K562 (cell line): ENCODE results near the gene PELI3. TPM values are rescaled to one million over a fixed set of nuclear protein-coding genes. Genes with fewer than 3 reads are reported as not detected.

ENCODE experiments used
- ATAC-seq: fragments of 200-7000 bp; cut with Tn5 transposase; 3 replicates; pipeline ENCODE4 v1.9.1; 2020; ENCODE audit warnings: moderate library complexity
- BruUV-seq: library from RNA; stranded (reverse); fragments of 400-500 nt; replicated peaks from 2 replicates; lab custom pipeline; 2021; lab: Mats Ljungman, UMichigan
- CTCF ChIA-PET: fragments of 300-600 bp; formaldehyde crosslinking; extraction: SDS; loops from one replicate; lab custom pipeline; 2021; ENCODE audit warnings: low intra/inter-chr PET ratio; lab: Yijun Ruan, JAX
- POLR2A ChIA-PET: fragments of 300-600, 350-650 bp; sonication (Branson Sonifier 250); formaldehyde crosslinking; extraction: SDS; loops from one replicate; lab custom pipeline; 2021; ENCODE audit warnings: antibody characterized with exemption, inconsistent platforms; lab: Yijun Ruan, JAX
- DNase-seq, 4 experiments: peaks; one replicate each; pipeline versions ENCODE4 v3.0.0 to v3.0.0-alpha.2; 2011 to 2018; ENCODE audit warnings: low spot score in 3 of 4, mixed read lengths in 3 of 4; ENCODE audit errors: extremely low read depth in 1 of 4
- FAIRE-seq: peaks from 2 replicates; lab custom pipeline; 2011; peaks lifted over from hg19 to GRCh38; lab: Jason Lieb, UNC
- H2AFZ ChIP-seq: 2 replicates; pipeline ENCODE4 v1.6.0; 2011; ENCODE audit warnings: low read depth, low read length, control low read depth, inconsistent platforms
- H3K27ac ChIP-seq: fragments of 200-600 bp; 3 replicates; pipeline ENCODE4 v1.8.0; 2011; ENCODE audit warnings: low read depth, mild to moderate bottlenecking, control low read depth, inconsistent platforms, low read length, moderate library complexity, mixed read lengths; ENCODE audit errors: extremely low read depth
- H3K27me3 ChIP-seq, 2 experiments: fragments of 300-600 bp in 1 of 2; 2 replicates in 1 of 2; 3 replicates in 1 of 2; pipeline versions ENCODE4 v1.6.0 to v1.8.0; 2011; ENCODE audit warnings: inconsistent platforms in 2 of 2, low read length in 2 of 2, mild to moderate bottlenecking in 1 of 2, mixed read lengths in 1 of 2, moderate library complexity in 1 of 2; ENCODE audit not compliant: control insufficient read depth in 2 of 2, insufficient read depth in 2 of 2
- H3K36me3 ChIP-seq: fragments of 300-600 bp; 3 replicates; pipeline ENCODE4 v1.8.0; 2011; ENCODE audit warnings: mild to moderate bottlenecking, low read length, inconsistent platforms; ENCODE audit not compliant: control insufficient read depth, insufficient read depth
- H3K4me1 ChIP-seq, 2 experiments: fragments of 200-600 bp in 1 of 2; replicated peaks in 1 of 2; 2 replicates in 1 of 2; 3 replicates in 1 of 2; pipeline versions ENCODE4 v1.5.1 to v1.8.0; 2011; ENCODE audit warnings: inconsistent platforms in 2 of 2, low read length in 2 of 2, mild to moderate bottlenecking in 1 of 2, mixed read lengths in 1 of 2, moderate library complexity in 1 of 2; ENCODE audit not compliant: control insufficient read depth in 2 of 2, insufficient read depth in 2 of 2
- H3K4me2 ChIP-seq: 2 replicates; pipeline ENCODE4 v1.6.1; 2011; ENCODE audit warnings: low read length, control low read depth, inconsistent platforms, mixed read lengths; ENCODE audit not compliant: insufficient read depth
- H3K4me3 ChIP-seq: fragments of 200-600 bp; sonication (generic), shearing (Covaris generic); 2 replicates; pipeline ENCODE4 v1.5.1; 2016; ENCODE audit warnings: control low read depth, inconsistent platforms
- H3K79me2 ChIP-seq: fragments of 200-600 bp; 3 replicates; pipeline ENCODE4 v1.8.0; 2011; ENCODE audit warnings: low read length, inconsistent platforms; ENCODE audit not compliant: control insufficient read depth, insufficient read depth
- H3K9ac ChIP-seq, 2 experiments: 2 replicates each; pipeline versions ENCODE4 v1.6.0 to v1.6.1; 2011; ENCODE audit warnings: low read depth in 2 of 2, low read length in 2 of 2, control low read depth in 1 of 2, inconsistent platforms in 1 of 2, mild to moderate bottlenecking in 1 of 2, mixed read lengths in 1 of 2; ENCODE audit not compliant: insufficient read depth in 1 of 2
- H3K9me1 ChIP-seq: one replicate; pipeline ENCODE4 v1.6.0; 2011; ENCODE audit warnings: inconsistent platforms, mild to moderate bottlenecking, low read length, moderate library complexity; ENCODE audit not compliant: control insufficient read depth, insufficient read depth
- H3K9me3 ChIP-seq: replicated peaks from 2 replicates; pipeline ENCODE4 v1.5.1; 2011; ENCODE audit warnings: low read depth, low read length, inconsistent platforms; ENCODE audit not compliant: control insufficient read depth, insufficient read depth
- H4K20me1 ChIP-seq: replicated peaks from 2 replicates; pipeline ENCODE4 v1.6.1; 2011; ENCODE audit warnings: low read length, inconsistent platforms, mixed read lengths; ENCODE audit not compliant: control insufficient read depth, insufficient read depth
- CSDE1 ChIP-seq, 2 experiments: fragments of 450-650 bp; IDR thresholded peaks; 2 replicates each; pipeline ENCODE4 v1.6.1; 2016; ENCODE audit warnings: mild to moderate bottlenecking in 1 of 2
- E2F8 ChIP-seq: fragments of 450-650 bp; IDR thresholded peaks from 2 replicates; pipeline ENCODE4 v1.7.1; 2018; ENCODE audit warnings: mild to moderate bottlenecking, low read depth; ENCODE audit not compliant: partially characterized antibody
- HDGF ChIP-seq: fragments of 450-650 bp; IDR thresholded peaks from 2 replicates; pipeline ENCODE4 v1.6.1; 2016
- MTA2 ChIP-seq: fragments of 450-650 bp; IDR thresholded peaks from 2 replicates; pipeline ENCODE4 v1.6.1; 2016; ENCODE audit warnings: low read depth
- MYNN ChIP-seq, 2 experiments: sonication (generic); formaldehyde crosslinking in 1 of 2; IDR thresholded peaks; 2 replicates each; pipeline versions ENCODE4 v1.5.0 to v1.6.1; 2016 to 2020; ENCODE audit warnings: antibody characterized with exemption in 1 of 2, missing genetic modification reagents in 1 of 2
- OTX1 ChIP-seq: fragments of 450-650 bp; formaldehyde crosslinking; IDR thresholded peaks from 2 replicates; pipeline ENCODE4 v1.4.0; 2022; ENCODE audit warnings: mild to moderate bottlenecking
- RHOXF2B ChIP-seq: fragments of 250-450 bp; sonication (Bioruptor Pico); conservative IDR thresholded peaks from 2 replicates; pipeline ENCODE4 v1.5.1; 2021
- SMARCB1 ChIP-seq: IDR thresholded peaks from 2 replicates; pipeline ENCODE4 v1.6.1; 2011; ENCODE audit warnings: improper control_type of control experiment, low read depth; ENCODE audit not compliant: insufficient read length
- STAT5B ChIP-seq: fragments of 250-450 bp; sonication (Bioruptor Pico); IDR thresholded peaks from 2 replicates; pipeline ENCODE4 v1.8.0; 2021; ENCODE audit warnings: mild to moderate bottlenecking, inconsistent platforms
- XRCC4 ChIP-seq: IDR thresholded peaks from one replicate; pipeline ENCODE4 v1.6.1; 2011; ENCODE audit not compliant: insufficient read depth, insufficient read length; ENCODE audit errors: extremely low read depth
- YBX1 ChIP-seq: fragments of 450-650 bp; IDR thresholded peaks from 2 replicates; pipeline ENCODE4 v1.7.1; 2016; ENCODE audit warnings: mild to moderate bottlenecking
- ZNF124 ChIP-seq: sonication (generic); formaldehyde crosslinking; IDR thresholded peaks from 2 replicates; pipeline ENCODE4 v1.8.1; 2022; ENCODE audit warnings: missing genetic modification reagents
- ZNF184 ChIP-seq: sonication (generic); formaldehyde crosslinking; IDR thresholded peaks from 2 replicates; pipeline ENCODE4 v1.5.0; 2020; ENCODE audit warnings: missing genetic modification reagents
- ZNF274 ChIP-seq: IDR thresholded peaks from 2 replicates; pipeline ENCODE4 v1.6.1; 2011; ENCODE audit warnings: low read depth, mild to moderate bottlenecking, low read length, moderate library complexity, borderline replicate concordance
- WGBS: fragments of 100-300 bp; shearing (Covaris generic); methylation state at CpG from one replicate; pipeline ENCODE4 v1.1.6; 2016; ENCODE audit warnings: low coverage, mixed read lengths; ENCODE audit not compliant: insufficient coverage; ENCODE audit errors: missing lambda C conversion rate; 5-methylcytosine and 5-hydroxymethylcytosine counted together
- in situ Hi-C: fragments of 300-500 bp; cut with MboI; formaldehyde crosslinking; loops from 4 replicates; pipeline ENCODE4 v1.15.0; 2018; ENCODE audit warnings: inconsistent platforms, mixed read lengths
- intact Hi-C: fragments of 100-400 bp; cut with micrococcal nuclease; formaldehyde crosslinking; loops from 2 replicates; pipeline ENCODE4 v1.14.2; 2022
- polyA plus RNA-seq, 8 experiments: library from polyadenylated mRNA; depleted of rRNA in 4 of 8; stranded (reverse) in 5 of 8; unstranded in 3 of 8; fragments of >200 nt; fragmentation: Nextera tagmentation in 2 of 8; fragmentation: Illumina TruSeq in 1 of 8; extraction: Ambion mirVana in 2 of 8; extraction: Trizol in 1 of 8; gene quantifications; 2 replicates each; pipeline versions ENCODE4 v1.2.1 to v1.2.3, GENCODE V29; 2011 to 2014; ENCODE audit warnings: inconsistent platforms in 1 of 8, missing spikeins in 1 of 8
- total RNA-seq, 7 experiments: library from RNA; depleted of rRNA in 6 of 7; stranded (reverse); fragments of >200 nt in 6 of 7; fragmentation: Illumina TruSeq in 2 of 7; extraction: Trizol in 2 of 7; gene quantifications; 2 replicates each; pipeline versions ENCODE4 v1.2.1 to v1.2.3, GENCODE V29; 2011 to 2021; ENCODE audit warnings: low replicate concordance in 1 of 7
- TF ChIP-seq, protein P1 (sequence below), 2 experiments: fragments of 450-650 bp; IDR thresholded peaks; 2 replicates each; pipeline ENCODE4 v1.6.1; 2018; ENCODE audit warnings: mild to moderate bottlenecking in 2 of 2, low read depth in 1 of 2; ENCODE audit not compliant: partially characterized antibody in 2 of 2

PELI3 gene
- total and polyA plus RNA-seq, 9 of the 15 experiments (the other 6 are each of a cell fraction or from before 2014, with no cell fraction given), result 0.17 to 4.2 (median 1.9) TPM

DNA sequence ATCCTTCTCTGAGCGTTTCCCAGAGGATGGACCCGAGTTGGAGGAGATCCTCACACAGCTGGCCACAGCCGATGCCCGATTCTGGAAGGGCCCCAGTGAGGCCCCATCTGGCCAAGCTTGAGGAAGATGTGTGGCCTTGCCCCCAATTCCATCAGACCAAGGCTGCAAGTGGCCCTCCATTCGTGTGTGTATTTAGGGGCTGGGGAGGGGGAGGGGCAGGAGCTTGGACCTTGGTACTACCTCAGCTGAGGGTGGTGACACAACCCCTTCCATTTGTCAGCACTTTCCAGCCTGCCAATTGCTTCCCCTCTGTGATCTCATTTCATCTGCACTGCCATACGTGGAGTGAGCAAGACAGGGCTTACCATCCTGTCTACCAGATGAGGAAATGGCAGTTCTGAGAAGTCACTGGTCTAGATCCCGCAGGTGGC is 42.4 kb downstream of the PELI3 start:
- DNase-seq (no peak), FAIRE-seq (no peak), ATAC-seq (no peak)
- no peaks in the 10 kb centered on the region for H3K9me1 ChIP-seq
- no peak overlapping the region for H3K4me2 ChIP-seq
- no peak overlapping the region for H3K4me3 ChIP-seq
- no peaks in the 10 kb centered on the region; the same call in 1 of the 2 replicates for H4K20me1 ChIP-seq
- WGBS, result 68% methylated on average over 6 of the region's 7 CpGs
- ChIA-PET CTCF (no interaction called here), POLR2A (interaction anchor here (0.6 to 1.4 kb wide), 2 partner anchors 22 to 91 kb away, joined by 3 to 4 read pairs; no protein-coding TSS in a partner anchor)
- H3K9me3 ChIP-seq, result no peaks in the 10 kb centered on the region
- H2AFZ ChIP-seq, result no peak overlapping the region
- H3K79me2 ChIP-seq, result peaks cover 9% of the 10 kb centered on the region
- in situ Hi-C loops (no loop called here), intact Hi-C loops (no loop called here)
- no TSS peak for BruUV-seq
- H3K27ac ChIP-seq, result no peak overlapping the region
- H3K9ac ChIP-seq, result 0 out of 4 replicates have a peak overlapping the region, but pooled peaks of 1 of the 2 experiments have one; percentile 40
- H3K27me3 ChIP-seq, result no peaks in the 10 kb centered on the region
- H3K36me3 ChIP-seq, result peaks cover 16% of the 10 kb centered on the region; the same call in 1 of the 3 replicates
- H3K4me1 ChIP-seq, result peaks cover 3 to 9% of the 10 kb centered on the region in 2 experiments; a peak in 4 of 5 replicates
- no peak for TF ChIP-seq OTX1 (CRISPR knock-in tag)
- TF ChIP-seq ZNF124 (CRISPR knock-in tag), result no peak
- no peak for TF ChIP-seq XRCC4
- TF ChIP-seq, protein P1, sequence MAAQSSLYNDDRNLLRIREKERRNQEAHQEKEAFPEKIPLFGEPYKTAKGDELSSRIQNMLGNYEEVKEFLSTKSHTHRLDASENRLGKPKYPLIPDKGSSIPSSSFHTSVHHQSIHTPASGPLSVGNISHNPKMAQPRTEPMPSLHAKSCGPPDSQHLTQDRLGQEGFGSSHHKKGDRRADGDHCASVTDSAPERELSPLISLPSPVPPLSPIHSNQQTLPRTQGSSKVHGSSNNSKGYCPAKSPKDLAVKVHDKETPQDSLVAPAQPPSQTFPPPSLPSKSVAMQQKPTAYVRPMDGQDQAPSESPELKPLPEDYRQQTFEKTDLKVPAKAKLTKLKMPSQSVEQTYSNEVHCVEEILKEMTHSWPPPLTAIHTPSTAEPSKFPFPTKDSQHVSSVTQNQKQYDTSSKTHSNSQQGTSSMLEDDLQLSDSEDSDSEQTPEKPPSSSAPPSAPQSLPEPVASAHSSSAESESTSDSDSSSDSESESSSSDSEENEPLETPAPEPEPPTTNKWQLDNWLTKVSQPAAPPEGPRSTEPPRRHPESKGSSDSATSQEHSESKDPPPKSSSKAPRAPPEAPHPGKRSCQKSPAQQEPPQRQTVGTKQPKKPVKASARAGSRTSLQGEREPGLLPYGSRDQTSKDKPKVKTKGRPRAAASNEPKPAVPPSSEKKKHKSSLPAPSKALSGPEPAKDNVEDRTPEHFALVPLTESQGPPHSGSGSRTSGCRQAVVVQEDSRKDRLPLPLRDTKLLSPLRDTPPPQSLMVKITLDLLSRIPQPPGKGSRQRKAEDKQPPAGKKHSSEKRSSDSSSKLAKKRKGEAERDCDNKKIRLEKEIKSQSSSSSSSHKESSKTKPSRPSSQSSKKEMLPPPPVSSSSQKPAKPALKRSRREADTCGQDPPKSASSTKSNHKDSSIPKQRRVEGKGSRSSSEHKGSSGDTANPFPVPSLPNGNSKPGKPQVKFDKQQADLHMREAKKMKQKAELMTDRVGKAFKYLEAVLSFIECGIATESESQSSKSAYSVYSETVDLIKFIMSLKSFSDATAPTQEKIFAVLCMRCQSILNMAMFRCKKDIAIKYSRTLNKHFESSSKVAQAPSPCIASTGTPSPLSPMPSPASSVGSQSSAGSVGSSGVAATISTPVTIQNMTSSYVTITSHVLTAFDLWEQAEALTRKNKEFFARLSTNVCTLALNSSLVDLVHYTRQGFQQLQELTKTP (IDR thresholded peaks at IDR 0.05; ENCODE audit: low read depth in 1 of 2, partially characterized antibody in 2 of 2), result no peak
- TF ChIP-seq CSDE1 (IDR thresholded peaks at IDR 0.05), result no peak
- TF ChIP-seq MTA2, result no peak
- TF ChIP-seq RHOXF2B (CRISPR knock-in tag), result no peak
- TF ChIP-seq YBX1, result no peak
- TF ChIP-seq E2F8, result no peak
- TF ChIP-seq ZNF274, result no peak
- no peak for TF ChIP-seq SMARCB1
- no peak for TF ChIP-seq STAT5B (CRISPR knock-in tag)
- TF ChIP-seq HDGF, result no peak
- no peak for TF ChIP-seq ZNF184 (CRISPR knock-in tag)
- no peak for TF ChIP-seq MYNN (IDR thresholded peaks at IDR 0.05)
- no peak for TF ChIP-seq MYNN (CRISPR knock-in tag; IDR thresholded peaks at IDR 0.05)
